IMR-90 (cell line): ENCODE data around the gene AKT3. TPM values are rescaled to one million over a fixed set of nuclear protein-coding genes. Genes with fewer than 3 reads are reported as not detected.

ENCODE experiments used
- ATAC-seq: fragments of 200-7000 bp; cut with Tn5 transposase; 2 replicates; pipeline ENCODE4 v1.9.1; 2020; ENCODE audit warnings: low read depth, mild to moderate bottlenecking, moderate library complexity
- BruUV-seq: library from RNA; stranded (reverse); fragments of 400-500 nt; replicated peaks from 2 replicates; lab custom pipeline; 2021; lab: Mats Ljungman, UMichigan
- CTCF ChIA-PET: fragments of 300-600 bp; formaldehyde crosslinking; extraction: SDS; loops from one replicate; lab custom pipeline; 2021; ENCODE audit warnings: antibody characterized with exemption; lab: Yijun Ruan, JAX
- POLR2A ChIA-PET: fragments of 300-600 bp; sonication (Branson Sonifier 250); formaldehyde crosslinking; loops from one replicate; lab custom pipeline; 2022; ENCODE audit warnings: antibody characterized with exemption; ENCODE audit not compliant: unreplicated experiment; lab: Charles Lee
- DNase-seq: peaks from one replicate; pipeline ENCODE4 v3.0.0; 2013
- H2AFZ ChIP-seq: replicated peaks from 2 replicates; pipeline ENCODE3; 2013; ENCODE audit warnings: low read length, mild to moderate bottlenecking; ENCODE audit not compliant: poor library complexity
- H2AK5ac ChIP-seq: 2 replicates; pipeline ENCODE4 v1.6.1; 2013; ENCODE audit warnings: low read depth, low read length, inconsistent platforms
- H2AK9ac ChIP-seq: replicated peaks from 2 replicates; pipeline ENCODE3; 2013; ENCODE audit warnings: mild to moderate bottlenecking, low read depth, low read length, moderate library complexity; ENCODE audit not compliant: poor library complexity
- H2BK120ac ChIP-seq: 2 replicates; pipeline ENCODE4 v1.6.1; 2013; ENCODE audit warnings: low read depth, low read length, inconsistent platforms
- H2BK15ac ChIP-seq: 3 replicates; pipeline ENCODE4 v1.6.1; 2013; ENCODE audit warnings: low read depth, low read length, inconsistent platforms
- H2BK20ac ChIP-seq: 2 replicates; pipeline ENCODE4 v1.6.1; 2013; ENCODE audit warnings: low read depth, mild to moderate bottlenecking, inconsistent platforms, low read length, moderate library complexity
- H2BK5ac ChIP-seq: 2 replicates; pipeline ENCODE4 v1.6.1; 2013; ENCODE audit warnings: mild to moderate bottlenecking, low read depth, low read length, inconsistent platforms; ENCODE audit not compliant: poor library complexity, severe bottlenecking
- H3K14ac ChIP-seq: replicated peaks from 2 replicates; pipeline ENCODE4 v1.6.1; 2013; ENCODE audit warnings: low read depth, low read length, inconsistent platforms
- H3K18ac ChIP-seq: 2 replicates; pipeline ENCODE4 v1.6.1; 2013; ENCODE audit warnings: low read depth, low read length, control low read depth
- H3K23ac ChIP-seq: 2 replicates; pipeline ENCODE4 v1.6.1; 2013; ENCODE audit warnings: low read depth, low read length, inconsistent platforms
- H3K27ac ChIP-seq: 2 replicates; pipeline ENCODE4 v1.5.1; 2013; ENCODE audit warnings: mild to moderate bottlenecking, control low read depth, low read length; ENCODE audit not compliant: insufficient read depth
- H3K27me3 ChIP-seq: 2 replicates; pipeline ENCODE4 v1.6.1; 2013; ENCODE audit warnings: low read length; ENCODE audit not compliant: control insufficient read depth, insufficient read depth
- H3K36me3 ChIP-seq: 2 replicates; pipeline ENCODE4 v1.6.1; 2013; ENCODE audit warnings: low read length, mixed read lengths; ENCODE audit not compliant: control insufficient read depth, insufficient read depth
- H3K4ac ChIP-seq: 2 replicates; pipeline ENCODE4 v1.6.1; 2013; ENCODE audit warnings: low read depth, low read length, inconsistent platforms
- H3K4me1 ChIP-seq: 2 replicates; pipeline ENCODE4 v1.6.1; 2013; ENCODE audit warnings: low read length, mixed read lengths; ENCODE audit not compliant: control insufficient read depth, insufficient read depth
- H3K4me2 ChIP-seq: 2 replicates; pipeline ENCODE4 v1.6.1; 2013; ENCODE audit warnings: low read depth, mild to moderate bottlenecking, control low read depth, low read length, moderate library complexity
- H3K4me3 ChIP-seq: 2 replicates; pipeline ENCODE4 v1.5.1; 2013; ENCODE audit warnings: low read depth, mild to moderate bottlenecking, control low read depth, low read length, moderate library complexity; ENCODE audit not compliant: insufficient read depth
- H3K56ac ChIP-seq: 2 replicates; pipeline ENCODE4 v1.6.1; 2013; ENCODE audit warnings: low read length, inconsistent platforms; ENCODE audit not compliant: insufficient read depth; ENCODE audit errors: extremely low read depth
- H3K79me1 ChIP-seq, 2 experiments: 2 replicates each; pipeline ENCODE4 v1.6.1; 2013; ENCODE audit warnings: low read length in 2 of 2, inconsistent platforms in 1 of 2, low read depth in 1 of 2
- H3K9ac ChIP-seq: 2 replicates; pipeline ENCODE4 v1.6.1; 2013; ENCODE audit warnings: low read depth, low read length, control low read depth
- H3K9me1 ChIP-seq: 2 replicates; pipeline ENCODE4 v1.6.1; 2013; ENCODE audit warnings: low read length, inconsistent platforms; ENCODE audit not compliant: insufficient read depth
- H3K9me3 ChIP-seq: 2 replicates; pipeline ENCODE4 v1.6.1; 2013; ENCODE audit warnings: low read length; ENCODE audit not compliant: control insufficient read depth, insufficient read depth
- H4K20me1 ChIP-seq: 2 replicates; pipeline ENCODE4 v1.6.1; 2013; ENCODE audit warnings: low read length, inconsistent platforms; ENCODE audit not compliant: insufficient read depth
- H4K5ac ChIP-seq: 2 replicates; pipeline ENCODE4 v1.6.1; 2013; ENCODE audit warnings: mild to moderate bottlenecking, low read depth, low read length, control low read depth
- H4K8ac ChIP-seq, 2 experiments: 2 replicates each; pipeline ENCODE4 v1.6.1; 2013; ENCODE audit warnings: low read depth in 2 of 2, low read length in 2 of 2, control low read depth in 1 of 2, inconsistent platforms in 1 of 2
- H4K91ac ChIP-seq: 2 replicates; pipeline ENCODE4 v1.6.1; 2013; ENCODE audit warnings: low read depth, low read length, inconsistent platforms; ENCODE audit not compliant: insufficient read depth
- BHLHE40 ChIP-seq: fragments of 150-350 bp; IDR thresholded peaks from 2 replicates; pipeline ENCODE4 v1.6.1; 2016; ENCODE audit warnings: mild to moderate bottlenecking, low read depth, low read length
- RCOR1 ChIP-seq: IDR thresholded peaks from 2 replicates; pipeline ENCODE4 v1.6.1; 2012; ENCODE audit warnings: mild to moderate bottlenecking, low read length, improper control_type of control experiment; ENCODE audit not compliant: insufficient replicate concordance
- RFX5 ChIP-seq: IDR thresholded peaks from 2 replicates; pipeline ENCODE4 v1.8.0; 2012; ENCODE audit warnings: low read depth, mild to moderate bottlenecking, low read length, moderate library complexity
- WGBS, 2 experiments: methylation state at CpG; one replicate each; pipeline versions ENCODE4 v1.1.5 to v1.1.7; 2013; ENCODE audit warnings: missing lambda C conversion rate in 2 of 2; ENCODE audit not compliant: insufficient read length in 1 of 2; ENCODE audit errors: extremely low coverage in 2 of 2; 5-methylcytosine and 5-hydroxymethylcytosine counted together
- dilution Hi-C: fragments of 300-500 bp; cut with HindIII; formaldehyde crosslinking; loops from one replicate; pipeline ENCODE4 v1.14.3; 2018; ENCODE audit warnings: low sequenced_read_pairs; ENCODE audit not compliant: unreplicated experiment
- in situ Hi-C: fragments of 300-500 bp; cut with MboI; formaldehyde crosslinking; loops from 3 replicates; pipeline ENCODE4 v1.14.3; 2019; ENCODE audit warnings: low sequenced_read_pairs, inconsistent platforms, mixed read lengths
- intact Hi-C: fragments of 100-400 bp; cut with micrococcal nuclease; formaldehyde crosslinking; loops from 2 replicates; pipeline ENCODE4 v1.10.0; 2022
- polyA plus RNA-seq, 3 experiments: library from polyadenylated mRNA; depleted of rRNA; stranded (reverse); fragments of >200 nt; gene quantifications; 2 replicates each; pipeline ENCODE4 v1.2.3, GENCODE V29; 2012; ENCODE audit warnings: low replicate concordance in 1 of 3
- total RNA-seq: library from RNA; depleted of rRNA; stranded (reverse); fragments of >200 nt; gene quantifications from 2 replicates; pipeline ENCODE4 v1.2.3, GENCODE V29; 2012

Gene AKT3
- total and polyA plus RNA-seq, 2 of the 4 experiments (the other 2 are of a cell fraction) = 15.2 to 19.4 TPM

- Histone ChIP-seq H2AK9ac (no peak overlapping the region), H2BK120ac (no peak overlapping the region), H2BK15ac (no peak overlapping the region), H3K4me3 (no peak overlapping the region), H3K23ac (no peak overlapping the region), H3K56ac (no peak overlapping the region), H3K9me1 (peaks cover 3% of the 10 kb centered on the region; the same call in 1 of the 2 replicates), H3K14ac (no peak overlapping the region), H3K27ac (no peak overlapping the region), H3K4me2 (no peak overlapping the region), H3K4me1 (peaks cover 3% of the 10 kb centered on the region), H3K9me3 (peaks cover 3% of the 10 kb centered on the region; the same call in 1 of the 2 replicates), H3K9ac (no peak overlapping the region), H3K4ac (no peak overlapping the region), H4K91ac (no peak overlapping the region), H3K36me3 (no peaks in the 10 kb centered on the region), H3K79me1 (peaks cover 13 to 18% of the 10 kb centered on the region in 2 experiments), H3K27me3 (no peaks in the 10 kb centered on the region), H4K5ac (no peak overlapping the region), H2AK5ac (no peak overlapping the region), H2BK5ac (no peak overlapping the region), H2AFZ (no peak overlapping the region), H3K18ac (no peak overlapping the region), H2BK20ac (no peak overlapping the region), H4K8ac (no peak overlapping the region), H4K20me1 (peaks cover 3% of the 10 kb centered on the region; the same call in 1 of the 2 replicates)
- no peak for TF ChIP-seq BHLHE40
- TF ChIP-seq RFX5 = no peak
- TF ChIP-seq RCOR1 = no peak
- BruUV-seq = no TSS peak
- DNase-seq (no peak), ATAC-seq (no peak)
- WGBS, 2 experiments = no CpG with 5 or more reads among the region's 1 CpG
- intact Hi-C loops (no loop called here), dilution Hi-C loops (no loop called here), in situ Hi-C loops (no loop called here)
- ChIA-PET POLR2A (no interaction called here), CTCF (no interaction called here)
These were observed 329.2 kb downstream of the AKT3 start for GRCh38 chr1:243520831-243521230.
